CD4-positive, CD25-positive, alpha-beta regulatory T cell (primary cell): Measurements from ENCODE around the gene GSTA4. TPM values are rescaled to one million over a fixed set of nuclear protein-coding genes. Genes with fewer than 3 reads are reported as not detected.
A peak's percentile ranks its signal among the peaks of the same experiment; 100 is the strongest.

ENCODE experiments used
- ATAC-seq, 2 donors: fragments of 150-1000 bp; cut with Tn5 transposase; one replicate each; pipeline ENCODE4 v1.10.0; 2021; ENCODE audit warnings: low read depth in 2 of 2, moderate number of reproducible peaks in 2 of 2, moderate library complexity in 1 of 2
- DNase-seq, 3 donors: peaks; one replicate each; pipeline versions ENCODE4 v3.0.0 to v3.0.0-alpha.2; 2012 to 2022; ENCODE audit warnings: mixed read lengths in 1 of 3
- H3K27ac ChIP-seq: one replicate; pipeline ENCODE4 v1.7.0; 2013; ENCODE audit warnings: mild to moderate bottlenecking, low read length; ENCODE audit not compliant: insufficient read depth, poor library complexity, severe bottlenecking
- H3K27me3 ChIP-seq: one replicate; pipeline ENCODE4 v1.7.0; 2013; ENCODE audit warnings: low read length; ENCODE audit not compliant: control insufficient read depth, insufficient read depth
- H3K36me3 ChIP-seq: one replicate; pipeline ENCODE4 v1.7.0; 2013; ENCODE audit warnings: mild to moderate bottlenecking, low read length, moderate library complexity; ENCODE audit not compliant: control insufficient read depth, insufficient read depth
- H3K4me1 ChIP-seq: 2 replicates; pipeline ENCODE4 v1.7.0; 2013; ENCODE audit warnings: mild to moderate bottlenecking, low read length; ENCODE audit not compliant: insufficient read depth, control insufficient read depth, poor library complexity, severe bottlenecking
- H3K4me3 ChIP-seq: one replicate; pipeline ENCODE4 v1.7.0; 2013; ENCODE audit warnings: low read depth, mild to moderate bottlenecking, low read length, moderate library complexity
- H3K9me3 ChIP-seq, 2 experiments: 1 replicate in 1 of 2; 2 replicates in 1 of 2; pipeline ENCODE4 v1.7.0; 2013; ENCODE audit warnings: low read length in 2 of 2, mild to moderate bottlenecking in 1 of 2, moderate library complexity in 1 of 2; ENCODE audit not compliant: control insufficient read depth in 2 of 2
- H3K27ac Mint-ChIP-seq, 3 donors: one replicate each; pipeline ENCODE4 v1.8.0; 2020 to 2022; ENCODE audit warnings: mild to moderate bottlenecking in 3 of 3, mixed read lengths in 3 of 3, moderate library complexity in 2 of 3
- H3K27me3 Mint-ChIP-seq: one replicate; pipeline ENCODE4 v1.8.0; 2022; ENCODE audit warnings: mild to moderate bottlenecking, mixed read lengths
- H3K36me3 Mint-ChIP-seq: one replicate; pipeline ENCODE4 v1.8.0; 2020; ENCODE audit warnings: mixed read lengths
- H3K4me1 Mint-ChIP-seq, 4 donors: one replicate each; pipeline ENCODE4 v1.8.0; 2020 to 2022; ENCODE audit warnings: mixed read lengths in 4 of 4, mild to moderate bottlenecking in 1 of 4
- H3K4me3 Mint-ChIP-seq, 4 donors: one replicate each; pipeline ENCODE4 v1.8.0; 2020 to 2022; ENCODE audit warnings: mild to moderate bottlenecking in 4 of 4, mixed read lengths in 4 of 4, moderate library complexity in 3 of 4
- H3K9me3 Mint-ChIP-seq, 7 donors: one replicate each; pipeline ENCODE4 v1.8.0; 2020 to 2022; ENCODE audit warnings: mixed read lengths in 7 of 7, mild to moderate bottlenecking in 3 of 7, moderate library complexity in 2 of 7
- polyA plus RNA-seq, 4 donors: library from polyadenylated mRNA; unstranded; fragments of 300-500 nt; fragmentation: Illumina TruSeq; gene quantifications; one replicate each; pipeline ENCODE4 v1.2.3, GENCODE V29; 2021
- total RNA-seq: library from RNA; stranded (reverse); gene quantifications from one replicate; pipeline ENCODE4 v1.2.3, GENCODE V29; 2022

Gene GSTA4
- total and polyA plus RNA-seq, 5 donors from 2014 or later = 1.1 to 4.1 (median 1.2) TPM

GRCh38 chr6:52983159-52983848 is 11.8 kb downstream of the GSTA4 start:
- Histone ChIP-seq H3K36me3 (no peaks in the 10 kb centered on the region), H3K27me3 (no peaks in the 10 kb centered on the region), H3K9me3 (no peaks in the 10 kb centered on the region), H3K4me3 (no peak overlapping the region), H3K4me1 (peaks cover 24% of the 10 kb centered on the region), H3K27ac (no peak overlapping the region)
- peak overlapping the region in 1 of 3 donors; percentile 78 for H3K27ac Mint-ChIP-seq
- no peaks in the 10 kb centered on the region for H3K9me3 Mint-ChIP-seq
- no peaks in the 10 kb centered on the region for H3K27me3 Mint-ChIP-seq
- ATAC-seq (no peak), DNase-seq (no peak)
- H3K36me3 Mint-ChIP-seq = no peaks in the 10 kb centered on the region
- peaks cover 12 to 36% (median 23%) of the 10 kb centered on the region in 4 donors for H3K4me1 Mint-ChIP-seq
- H3K4me3 Mint-ChIP-seq = peak overlapping the region in 2 of 4 donors; percentile 2 to 16

- peaks cover 12 to 36% (median 23%) of the 10 kb centered on the region in 4 donors for H3K4me1 Mint-ChIP-seq
Measured at GRCh38 chr6:52982680-52983079, 12.4 kb downstream of the GSTA4 start.

GRCh38 chr6:52981222-52981900 is 13.7 kb downstream of the GSTA4 start:
- H3K36me3 ChIP-seq = no peaks in the 10 kb centered on the region
- Mint-ChIP-seq H3K4me3 (no peak overlapping the region), H3K4me1 (peaks cover 12 to 38% (median 24%) of the 10 kb centered on the region in 4 donors)

More at GRCh38 chr6:52982680-52983079, 12.4 kb downstream of the GSTA4 start:
- Histone ChIP-seq H3K4me1 (peaks cover 24% of the 10 kb centered on the region), H3K9me3 (no peaks in the 10 kb centered on the region), H3K4me3 (no peak overlapping the region), H3K27me3 (no peaks in the 10 kb centered on the region), H3K27ac (no peak overlapping the region), H3K36me3 (no peaks in the 10 kb centered on the region)
- Mint-ChIP-seq H3K27me3 (no peaks in the 10 kb centered on the region), H3K9me3 (no peaks in the 10 kb centered on the region), H3K27ac (no peak overlapping the region), H3K36me3 (no peaks in the 10 kb centered on the region), H3K4me3 (peak overlapping the region in 2 of 4 donors; percentile 19 to 28)
- DNase-seq (no peak), ATAC-seq (no peak)

GRCh38 chr6:52976591-52977035 is 18.5 kb downstream of the GSTA4 start:
- no peaks in the 10 kb centered on the region for H3K27me3 ChIP-seq
- H3K4me1 ChIP-seq = no peaks in the 10 kb centered on the region
- ATAC-seq (no peak), DNase-seq (no peak)
- Mint-ChIP-seq H3K36me3 (no peaks in the 10 kb centered on the region), H3K27ac (no peak overlapping the region), H3K9me3 (no peaks in the 10 kb centered on the region), H3K27me3 (peaks cover 8% of the 10 kb centered on the region), H3K4me3 (no peak overlapping the region), H3K4me1 (peaks cover 0 to 5% (median 4%) of the 10 kb centered on the region in 4 donors)
- H3K27ac ChIP-seq = no peak overlapping the region
- H3K9me3 ChIP-seq = no peaks in the 10 kb centered on the region
- H3K36me3 ChIP-seq = no peaks in the 10 kb centered on the region
- H3K4me3 ChIP-seq = no peak overlapping the region

More at GRCh38 chr6:52981222-52981900, 13.7 kb downstream of the GSTA4 start:
- no peaks in the 10 kb centered on the region for H3K27me3 ChIP-seq
- no peak overlapping the region for H3K4me3 ChIP-seq
- H3K4me1 ChIP-seq = peaks cover 24% of the 10 kb centered on the region
- no peaks in the 10 kb centered on the region for H3K9me3 ChIP-seq
- H3K36me3 Mint-ChIP-seq = no peaks in the 10 kb centered on the region
- H3K9me3 Mint-ChIP-seq = no peaks in the 10 kb centered on the region
- no peak overlapping the region for H3K27ac Mint-ChIP-seq
- H3K27ac ChIP-seq = no peak overlapping the region
- ATAC-seq (no peak), DNase-seq (no peak)
- H3K27me3 Mint-ChIP-seq = no peaks in the 10 kb centered on the region

- Histone ChIP-seq H3K36me3 (no peaks in the 10 kb centered on the region), H3K27ac (no peak overlapping the region), H3K27me3 (no peaks in the 10 kb centered on the region), H3K4me1 (no peaks in the 10 kb centered on the region), H3K4me3 (no peak overlapping the region), H3K9me3 (no peaks in the 10 kb centered on the region)
- DNase-seq = no peak
- H3K27ac Mint-ChIP-seq = no peak overlapping the region
- peaks cover 8% of the 10 kb centered on the region for H3K27me3 Mint-ChIP-seq
- no peaks in the 10 kb centered on the region for H3K36me3 Mint-ChIP-seq
- ATAC-seq = no peak
- H3K9me3 Mint-ChIP-seq = no peaks in the 10 kb centered on the region
- no peak overlapping the region for H3K4me3 Mint-ChIP-seq
- peaks cover 0 to 5% (median 4%) of the 10 kb centered on the region in 4 donors for H3K4me1 Mint-ChIP-seq
Measured at GRCh38 chr6:52976149-52976548, 18.9 kb downstream of the GSTA4 start.

- Mint-ChIP-seq H3K36me3 (no peaks in the 10 kb centered on the region), H3K27me3 (peaks cover 8% of the 10 kb centered on the region), H3K27ac (no peak overlapping the region), H3K4me1 (peaks cover 0 to 5% (median 4%) of the 10 kb centered on the region in 4 donors), H3K4me3 (no peak overlapping the region), H3K9me3 (no peaks in the 10 kb centered on the region)
- DNase-seq (no peak), ATAC-seq (no peak)
- Histone ChIP-seq H3K4me1 (no peaks in the 10 kb centered on the region), H3K27ac (no peak overlapping the region), H3K4me3 (no peak overlapping the region), H3K36me3 (no peaks in the 10 kb centered on the region), H3K27me3 (no peaks in the 10 kb centered on the region), H3K9me3 (no peaks in the 10 kb centered on the region)
Measured at GRCh38 chr6:52975580-52975979, 19.5 kb downstream of the GSTA4 start.

- no peak for ATAC-seq
- no peak overlapping the region for H3K4me3 ChIP-seq
- no peaks in the 10 kb centered on the region for H3K27me3 ChIP-seq
- H3K4me1 ChIP-seq = no peaks in the 10 kb centered on the region
- no peak overlapping the region for H3K27ac ChIP-seq
- no peaks in the 10 kb centered on the region for H3K9me3 ChIP-seq
- Mint-ChIP-seq H3K9me3 (no peaks in the 10 kb centered on the region), H3K4me1 (peaks cover 0 to 5% (median 4%) of the 10 kb centered on the region in 4 donors), H3K27me3 (peaks cover 8% of the 10 kb centered on the region), H3K4me3 (no peak overlapping the region), H3K36me3 (no peaks in the 10 kb centered on the region), H3K27ac (no peak overlapping the region)
- no peak for DNase-seq
- H3K36me3 ChIP-seq = no peaks in the 10 kb centered on the region
Measured at GRCh38 chr6:52972989-52973388, 22.1 kb downstream of the GSTA4 start.
